ENCODE data around the gene C1RL. TPM values are rescaled to one million over a fixed set of nuclear protein-coding genes. Genes with fewer than 3 reads are reported as not detected.

C1RL gene
- total RNA-seq, 1 experiment from 2014 or later = 25.9 TPM

DNA sequence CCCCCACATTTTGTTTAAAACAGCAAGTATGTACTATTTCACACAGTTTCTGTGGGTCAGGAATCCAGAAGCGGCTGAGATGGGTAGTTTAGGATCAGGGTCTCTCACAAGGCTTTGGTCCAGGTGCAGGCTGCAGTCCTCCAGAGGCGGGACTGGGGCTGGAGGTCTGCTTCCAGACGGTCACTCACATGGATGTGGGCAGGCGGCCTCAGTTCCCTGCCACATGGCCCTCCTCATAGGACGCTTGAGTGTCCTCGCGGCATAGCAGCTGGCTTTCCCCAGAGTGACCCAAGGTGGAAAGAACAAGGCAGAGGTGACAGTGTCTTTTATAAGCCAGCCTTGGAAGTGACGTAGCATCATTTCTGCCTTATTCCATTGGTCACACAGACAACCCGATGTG lies 7.9 kb upstream of the C1RL start (continued):
- TF ChIP-seq, protein P1, sequence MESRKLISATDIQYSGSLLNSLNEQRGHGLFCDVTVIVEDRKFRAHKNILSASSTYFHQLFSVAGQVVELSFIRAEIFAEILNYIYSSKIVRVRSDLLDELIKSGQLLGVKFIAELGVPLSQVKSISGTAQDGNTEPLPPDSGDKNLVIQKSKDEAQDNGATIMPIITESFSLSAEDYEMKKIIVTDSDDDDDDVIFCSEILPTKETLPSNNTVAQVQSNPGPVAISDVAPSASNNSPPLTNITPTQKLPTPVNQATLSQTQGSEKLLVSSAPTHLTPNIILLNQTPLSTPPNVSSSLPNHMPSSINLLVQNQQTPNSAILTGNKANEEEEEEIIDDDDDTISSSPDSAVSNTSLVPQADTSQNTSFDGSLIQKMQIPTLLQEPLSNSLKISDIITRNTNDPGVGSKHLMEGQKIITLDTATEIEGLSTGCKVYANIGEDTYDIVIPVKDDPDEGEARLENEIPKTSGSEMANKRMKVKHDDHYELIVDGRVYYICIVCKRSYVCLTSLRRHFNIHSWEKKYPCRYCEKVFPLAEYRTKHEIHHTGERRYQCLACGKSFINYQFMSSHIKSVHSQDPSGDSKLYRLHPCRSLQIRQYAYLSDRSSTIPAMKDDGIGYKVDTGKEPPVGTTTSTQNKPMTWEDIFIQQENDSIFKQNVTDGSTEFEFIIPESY (IDR thresholded peaks at IDR 0.05; ENCODE audit: extremely low read depth, insufficient replicate concordance, low read length) = no peak
- TF ChIP-seq EZH2phosphoT487 (IDR thresholded peaks at IDR 0.05; ENCODE audit: borderline replicate concordance) = no peak
- TF ChIP-seq CBX3 (IDR thresholded peaks at IDR 0.05; ENCODE audit: low read depth) = no peak
- TF ChIP-seq TCF7L2 (IDR thresholded peaks at IDR 0.05; ENCODE audit: borderline replicate concordance, extremely low read depth, insufficient read depth, insufficient read length) = no peak
- TF ChIP-seq EZH2 (IDR thresholded peaks at IDR 0.05) = no peak

DNA sequence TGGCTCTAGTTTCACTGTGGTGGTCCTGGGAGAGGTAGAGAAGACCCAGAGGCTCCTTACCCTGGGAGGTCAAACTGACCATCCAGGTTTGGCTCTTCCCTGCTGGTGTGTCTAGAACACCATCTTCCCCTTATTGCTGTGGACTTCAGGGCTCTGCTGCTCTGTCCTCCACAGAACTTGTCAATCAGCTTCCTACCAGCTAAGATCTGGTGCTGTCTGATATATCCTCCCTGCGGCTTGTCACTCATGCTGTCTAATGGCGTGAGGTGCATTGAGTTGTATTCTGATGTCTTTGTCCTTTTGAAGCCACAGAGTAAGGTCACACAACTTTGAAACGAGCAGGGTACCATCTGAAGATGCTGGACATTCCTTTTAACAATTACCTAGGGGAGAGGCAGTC lies 7.2 kb upstream of the C1RL start:
- no peaks in the 10 kb centered on the region for H3K27me3 ChIP-seq (ENCODE audit: insufficient read depth, low read length)
- no peaks in the 10 kb centered on the region for H3K9me2 ChIP-seq (ENCODE audit: insufficient read depth)
- H3K9ac ChIP-seq (ENCODE audit: low read length) = no peak overlapping the region
- no peak overlapping the region for H2AFZ ChIP-seq (ENCODE audit: low read depth, low read length, poor library complexity, severe bottlenecking)
- peaks cover 0 to 4% of the 10 kb centered on the region in 2 experiments; a peak in 1 of 4 replicates for H3K36me3 ChIP-seq (ENCODE audit: control insufficient read depth in 1 of 2, insufficient read depth in 2 of 2, low read length in 2 of 2)
- ChIA-PET RAD21 (ENCODE audit: low non-redundant PET in 1 of 2, low total read pairs in 2 of 2, uncharacterized antibody in 2 of 2, unreplicated experiment in 2 of 2) (no interaction called here), CTCF (no interaction called here), POLR2A (no interaction called here)
- H3K27ac ChIP-seq (ENCODE audit: low read depth, low read length) = no peak overlapping the region
- DNase-seq (ENCODE audit: low read depth, low spot score) (no peak), ATAC-seq (no peak)
- no TSS peak for BruUV-seq (replicated peaks)
- no peak overlapping the region for H3K4me3 ChIP-seq (replicated peaks in 1 of 2; ENCODE audit: low read depth in 1 of 2, low read length in 2 of 2)
- H3K4me1 ChIP-seq (ENCODE audit: control insufficient read depth in 1 of 2, insufficient read depth in 2 of 2, low read length in 2 of 2) = no peaks in the 10 kb centered on the region; a peak in 1 of 4 replicates
- H4K20me1 ChIP-seq (ENCODE audit: insufficient read depth) = no peaks in the 10 kb centered on the region
- no peak for TF ChIP-seq EGR1 (IDR thresholded peaks at IDR 0.05; ENCODE audit: low read depth)
- H3K4me2 ChIP-seq (ENCODE audit: low read length) = no peak overlapping the region
- no peaks in the 10 kb centered on the region for H3K79me2 ChIP-seq (ENCODE audit: insufficient read depth, low read length)
- intact Hi-C loops (cut with micrococcal nuclease) = no loop called here
- H3K9me3 ChIP-seq (ENCODE audit: control insufficient read depth in 1 of 2, insufficient read depth in 1 of 2, low read depth in 1 of 2, low read length in 2 of 2) = no peaks in the 10 kb centered on the region

DNA sequence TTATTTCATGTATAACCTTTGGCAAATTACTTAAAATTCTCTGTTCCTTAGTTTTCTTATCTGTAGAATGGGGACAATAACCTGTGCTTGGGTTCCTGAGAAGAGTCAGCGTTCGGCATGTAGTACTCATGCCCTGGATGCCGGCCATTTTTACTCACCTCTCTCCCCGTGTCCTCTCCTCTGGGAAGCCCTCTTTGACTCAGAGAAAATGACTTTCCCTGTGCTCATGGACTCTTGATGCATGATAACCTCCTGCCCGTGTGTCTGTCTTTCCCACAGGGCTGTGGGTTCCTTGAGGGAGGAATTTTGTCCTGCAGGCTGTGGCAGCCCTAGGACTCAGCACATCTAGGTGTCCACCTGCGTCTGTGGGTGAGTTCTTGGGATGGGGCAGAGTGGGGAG lies 5.8 kb upstream of the C1RL start:
- Histone ChIP-seq H2AFZ (ENCODE audit: low read depth, low read length, poor library complexity, severe bottlenecking) (no peak overlapping the region), H3K79me2 (ENCODE audit: insufficient read depth, low read length) (no peaks in the 10 kb centered on the region), H3K9me2 (ENCODE audit: insufficient read depth) (no peaks in the 10 kb centered on the region), H3K27me3 (ENCODE audit: insufficient read depth, low read length) (no peaks in the 10 kb centered on the region), H3K4me1 (ENCODE audit: control insufficient read depth in 1 of 2, insufficient read depth in 2 of 2, low read length in 2 of 2) (no peaks in the 10 kb centered on the region; a peak in 1 of 4 replicates), H3K36me3 (ENCODE audit: control insufficient read depth in 1 of 2, insufficient read depth in 2 of 2, low read length in 2 of 2) (peaks cover 0 to 4% of the 10 kb centered on the region in 2 experiments; a peak in 1 of 4 replicates), H3K9ac (ENCODE audit: low read length) (no peak overlapping the region), H3K27ac (ENCODE audit: low read depth, low read length) (no peak overlapping the region), H4K20me1 (ENCODE audit: insufficient read depth) (no peaks in the 10 kb centered on the region), H3K9me3 (ENCODE audit: control insufficient read depth in 1 of 2, insufficient read depth in 1 of 2, low read depth in 1 of 2, low read length in 2 of 2) (no peaks in the 10 kb centered on the region), H3K4me2 (ENCODE audit: low read length) (no peak overlapping the region), H3K4me3 (replicated peaks in 1 of 2; ENCODE audit: low read depth in 1 of 2, low read length in 2 of 2) (no peak overlapping the region)
- TF ChIP-seq EZH2 (IDR thresholded peaks at IDR 0.05) = no peak
- no peak for TF ChIP-seq SIN3A (IDR thresholded peaks at IDR 0.05; ENCODE audit: low read depth)
- no peak for TF ChIP-seq TCF7L2 (IDR thresholded peaks at IDR 0.05; ENCODE audit: borderline replicate concordance, extremely low read depth, insufficient read depth, insufficient read length)
- no peak for TF ChIP-seq ELF1 (IDR thresholded peaks at IDR 0.05; ENCODE audit: borderline replicate concordance, low read depth)
- no peak for TF ChIP-seq FOSL1 (IDR thresholded peaks at IDR 0.05; ENCODE audit: low read depth)
- intact Hi-C loops (cut with micrococcal nuclease) = no loop called here
- ChIA-PET CTCF (no interaction called here), POLR2A (no interaction called here), RAD21 (ENCODE audit: low non-redundant PET in 1 of 2, low total read pairs in 2 of 2, uncharacterized antibody in 2 of 2, unreplicated experiment in 2 of 2) (no interaction called here)
- ATAC-seq (no peak), DNase-seq (ENCODE audit: low read depth, low spot score) (no peak)
- no TSS peak for BruUV-seq (replicated peaks)
